Right lung (tissue), 5 donors: Measurements from ENCODE around the gene HECW1. TPM values are rescaled to one million over a fixed set of nuclear protein-coding genes. Genes with fewer than 3 reads are reported as not detected.

Source experiments
- DNase-seq, 2 donors: peaks; one replicate each; pipeline ENCODE4 v3.0.0-alpha.2; 2013
- polyA plus RNA-seq, 5 donors: library from polyadenylated mRNA; unstranded; fragments of 120-200 nt; gene quantifications; one replicate each; pipeline versions ENCODE4 v1.2.1 to v1.2.3, GENCODE V29; 2013; ENCODE audit warnings: inconsistent platforms in 1 of 5, low replicate concordance in 1 of 5; ENCODE audit not compliant: insufficient read length in 5 of 5, insufficient read depth in 1 of 5

HECW1 gene
- polyA plus RNA-seq, 5 donors, result 1.9 to 3.6 (median 3.4) TPM

DNA sequence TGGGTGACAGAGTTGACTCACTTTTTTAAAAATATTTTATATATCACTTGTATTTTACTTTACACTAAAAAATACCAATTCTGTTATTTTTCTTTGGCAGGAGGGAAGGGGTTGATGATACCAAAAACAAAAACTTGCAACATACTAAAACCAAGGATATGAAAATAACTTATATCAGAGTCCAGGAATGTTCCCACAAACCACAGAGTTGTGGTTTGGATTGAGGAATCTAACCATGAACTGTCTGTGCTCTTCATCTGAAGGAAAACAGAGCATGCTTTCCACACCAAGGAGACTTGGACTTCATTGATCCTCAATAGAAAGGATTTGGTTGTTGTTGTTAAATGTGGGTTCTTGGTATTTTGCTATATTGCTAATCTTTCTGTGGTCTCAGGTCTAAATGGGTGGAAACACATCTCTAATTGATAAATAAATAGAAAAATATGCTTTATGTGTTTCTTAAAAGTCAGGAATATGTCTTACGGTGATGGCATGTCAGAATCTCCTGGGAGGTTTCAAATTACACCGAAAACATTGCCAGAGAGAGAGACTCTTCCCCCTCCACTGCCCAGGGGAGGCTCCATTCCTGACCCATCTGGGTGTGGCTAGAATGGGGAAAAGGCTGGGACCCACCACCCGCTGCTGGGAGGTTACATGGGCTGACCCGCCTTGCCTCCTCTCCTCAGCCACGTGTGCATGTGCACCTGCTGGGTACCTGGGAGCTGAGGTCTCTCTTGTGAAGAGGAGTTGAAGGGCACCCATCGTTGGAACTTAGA, 423.6 kb downstream of the HECW1 start:
- DNase-seq, result no peak

- no peak for DNase-seq
Observed at GRCh38 chr7:43536773-43537172, 424.3 kb downstream of the HECW1 start.

DNA sequence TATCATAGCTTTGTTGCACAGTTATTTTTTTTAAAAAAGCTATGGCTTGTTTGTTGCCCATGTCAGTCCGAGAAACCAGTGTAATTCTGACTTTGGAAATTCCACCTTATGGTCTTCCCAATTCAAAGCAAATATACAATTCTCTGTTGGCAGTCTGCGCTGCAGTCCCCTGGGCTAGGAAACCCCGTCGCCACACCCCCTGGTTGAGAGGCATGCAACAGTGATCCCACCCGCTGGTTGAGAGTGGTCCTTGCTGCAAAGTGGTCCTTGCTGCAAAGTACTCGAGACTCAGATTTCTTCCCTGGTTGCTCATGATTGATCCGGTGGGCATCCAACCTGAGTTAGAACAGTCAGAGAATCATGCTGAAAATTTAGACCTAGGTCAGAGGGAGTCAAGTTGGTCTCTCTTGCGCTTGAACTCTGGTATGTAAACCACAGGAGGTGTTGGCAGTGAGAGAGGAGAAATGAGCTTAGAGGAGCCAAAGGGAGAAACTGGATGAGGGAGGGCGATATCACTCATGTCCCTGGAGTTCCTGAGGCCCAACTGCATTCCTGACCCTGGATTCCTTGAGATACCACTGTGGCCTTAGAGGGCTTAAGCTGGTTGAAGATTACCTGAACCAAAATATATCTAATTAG, 425.4 kb downstream of the HECW1 start:
- no peak for DNase-seq

GRCh38 chr7:43538404-43538771, 425.9 kb downstream of the HECW1 start:
- no peak for DNase-seq

GRCh38 chr7:43540471-43540870, 428.0 kb downstream of the HECW1 start:
- no peak for DNase-seq

- no peak for DNase-seq
Observed at GRCh38 chr7:43542716-43543115, 430.3 kb downstream of the HECW1 start.

DNA sequence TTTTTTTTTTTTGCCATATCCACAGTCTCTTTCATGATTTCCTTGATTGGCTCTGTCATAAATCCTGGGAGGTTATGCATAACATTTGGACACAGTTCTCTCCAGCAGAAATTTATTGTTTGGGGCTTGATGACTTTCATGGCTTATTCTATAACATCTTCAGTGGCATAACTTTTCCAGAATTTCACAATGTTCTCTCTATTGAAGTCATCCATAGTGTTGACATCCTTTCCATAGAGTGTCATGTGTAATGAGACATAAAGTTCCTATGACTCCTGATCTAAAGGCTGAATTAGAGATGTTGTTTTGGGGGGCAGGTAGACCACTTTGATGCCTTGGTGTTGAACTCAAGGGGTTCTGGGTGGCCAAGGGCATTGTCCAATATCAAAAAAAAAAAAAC, 433.8 kb downstream of the HECW1 start:
- DNase-seq, result no peak

GRCh38 chr7:43550427-43550826, 438.0 kb downstream of the HECW1 start:
- DNase-seq, result no peak

DNA sequence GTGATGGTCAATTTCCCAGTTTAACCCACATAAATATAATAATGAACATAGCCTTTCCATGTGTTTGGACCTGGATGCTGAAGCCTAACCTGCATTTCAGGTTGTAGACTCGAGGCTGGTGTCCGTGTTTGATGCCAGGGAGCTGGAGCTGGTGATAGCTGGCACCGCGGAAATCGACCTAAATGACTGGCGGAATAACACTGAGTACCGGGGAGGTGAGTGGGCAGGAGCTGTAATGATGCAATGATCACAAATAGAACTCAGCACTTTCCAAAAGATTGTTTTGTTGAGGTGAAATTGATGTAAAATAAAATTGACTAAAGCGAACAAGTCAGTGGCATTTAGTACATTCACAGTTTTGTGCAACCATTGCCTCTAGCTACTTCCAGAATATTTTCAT, 439.7 kb downstream of the HECW1 start:
- DNase-seq, result no peak

- DNase-seq, result peak in 1 of 2 donors; percentile 31
Observed at GRCh38 chr7:43553999-43554398, 441.6 kb downstream of the HECW1 start.

DNA sequence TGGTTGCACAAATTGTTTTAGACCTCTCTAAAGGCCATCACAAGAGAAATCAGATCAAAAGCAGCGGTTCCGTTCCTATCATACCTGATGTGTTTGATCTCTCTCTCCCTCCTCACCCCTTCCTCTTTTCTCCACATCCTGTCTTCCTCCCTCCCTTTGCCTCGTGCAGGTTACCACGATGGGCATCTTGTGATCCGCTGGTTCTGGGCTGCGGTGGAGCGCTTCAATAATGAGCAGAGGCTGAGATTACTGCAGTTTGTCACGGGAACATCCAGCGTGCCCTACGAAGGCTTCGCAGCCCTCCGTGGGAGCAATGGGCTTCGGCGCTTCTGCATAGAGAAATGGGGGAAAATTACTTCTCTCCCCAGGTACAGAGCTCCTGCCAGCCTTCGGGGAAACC, 442.0 kb downstream of the HECW1 start:
- no peak for DNase-seq

DNA sequence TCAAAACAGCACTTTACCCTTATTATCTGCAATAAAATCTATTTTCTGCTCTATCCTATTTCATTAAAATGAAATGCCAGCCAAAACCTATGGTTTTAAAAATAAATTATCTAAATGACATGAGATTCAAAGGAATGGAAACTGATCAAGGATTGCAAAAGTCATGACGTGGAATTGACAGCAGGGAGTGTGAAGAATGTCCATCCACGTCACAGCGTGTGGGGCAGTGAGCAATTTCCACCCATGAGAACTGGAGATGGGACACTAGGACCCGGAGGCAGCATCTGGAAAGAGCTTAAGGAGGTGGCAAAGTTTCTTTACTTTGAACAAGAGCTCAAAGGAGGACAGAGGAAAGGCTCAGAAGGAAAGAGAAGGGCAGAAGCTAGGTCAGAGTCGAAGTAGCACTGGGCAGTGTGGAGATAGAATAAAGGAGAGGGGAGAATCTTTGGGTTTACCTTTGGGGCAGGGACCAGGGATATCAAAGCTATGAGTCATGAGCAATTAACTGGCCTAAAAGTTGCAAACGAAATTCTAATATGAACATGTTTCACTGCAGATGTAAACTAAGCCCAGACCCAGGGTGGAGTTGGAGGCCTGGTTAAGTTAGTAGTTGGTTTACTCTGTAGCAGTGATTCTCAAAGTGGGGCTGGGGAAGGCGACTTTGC, 445.5 kb downstream of the HECW1 start:
- no peak for DNase-seq

GRCh38 chr7:43559171-43559945, 446.9 kb downstream of the HECW1 start:
- no peak for DNase-seq

DNA sequence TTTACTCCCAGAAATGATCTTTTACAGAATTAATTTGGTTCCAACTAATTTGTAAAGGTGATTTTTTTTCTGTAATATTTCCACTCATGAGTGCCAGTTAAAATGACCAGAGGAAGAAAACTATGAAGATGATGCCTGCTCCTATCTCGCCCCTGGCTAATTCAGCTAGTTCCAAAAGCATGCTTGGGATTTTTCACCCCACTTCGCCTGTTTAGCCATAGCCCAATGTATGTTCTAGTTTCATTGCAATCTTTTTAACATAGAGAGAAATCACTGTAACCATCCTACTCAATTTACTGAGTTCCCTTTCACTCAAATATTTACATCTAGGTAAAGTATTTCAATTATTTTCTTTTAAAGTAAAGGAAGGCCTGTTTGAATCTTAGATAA, 447.5 kb downstream of the HECW1 start:
- no peak for DNase-seq

GRCh38 chr7:43560742-43561330, 448.4 kb downstream of the HECW1 start:
- no peak for DNase-seq

- no peak for DNase-seq
Observed at GRCh38 chr7:43562383-43562782, 449.9 kb downstream of the HECW1 start.

- no peak for DNase-seq
Observed at GRCh38 chr7:43565786-43566185, 453.3 kb downstream of the HECW1 start.

DNA sequence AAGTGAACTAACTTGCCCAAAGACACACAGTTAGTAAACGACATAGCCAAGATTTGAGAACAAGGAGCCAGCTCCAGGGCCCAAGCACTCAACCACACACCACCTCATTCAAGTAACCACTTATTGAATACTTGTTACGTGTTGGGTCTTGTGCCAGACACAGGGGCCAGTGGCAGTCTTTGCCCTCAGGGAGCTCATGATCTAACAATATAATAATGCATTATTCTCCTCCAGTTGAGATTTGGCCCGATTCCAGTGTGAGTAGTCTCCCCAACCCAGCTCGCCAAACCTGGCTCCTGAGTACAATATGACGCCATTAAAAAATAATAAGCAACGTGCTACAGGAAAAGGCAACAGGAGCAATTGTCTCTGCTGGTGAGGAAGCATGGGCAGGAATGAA, 456.1 kb downstream of the HECW1 start:
- no peak for DNase-seq

DNA sequence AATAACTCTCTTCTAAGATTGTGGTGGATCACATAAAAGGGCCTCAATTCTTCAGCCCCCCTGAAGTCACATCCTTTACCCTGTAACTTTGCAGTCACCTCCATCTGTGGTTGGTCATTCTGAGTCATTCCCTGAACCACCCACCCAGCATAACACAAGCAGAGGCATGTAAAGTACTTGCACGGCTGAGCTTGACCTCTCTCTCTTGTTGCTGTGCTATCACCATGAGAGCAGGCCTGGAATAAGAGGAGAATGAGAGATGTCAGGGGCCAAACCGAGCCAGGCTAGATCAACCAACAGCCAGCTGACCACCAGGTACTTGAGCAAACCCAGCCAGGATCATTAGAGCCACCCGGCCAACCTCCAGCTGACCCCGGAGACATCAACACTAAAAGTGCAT, 457.0 kb downstream of the HECW1 start:
- no peak for DNase-seq

- no peak for DNase-seq
Observed at GRCh38 chr7:43570688-43571365, 458.4 kb downstream of the HECW1 start.

DNA sequence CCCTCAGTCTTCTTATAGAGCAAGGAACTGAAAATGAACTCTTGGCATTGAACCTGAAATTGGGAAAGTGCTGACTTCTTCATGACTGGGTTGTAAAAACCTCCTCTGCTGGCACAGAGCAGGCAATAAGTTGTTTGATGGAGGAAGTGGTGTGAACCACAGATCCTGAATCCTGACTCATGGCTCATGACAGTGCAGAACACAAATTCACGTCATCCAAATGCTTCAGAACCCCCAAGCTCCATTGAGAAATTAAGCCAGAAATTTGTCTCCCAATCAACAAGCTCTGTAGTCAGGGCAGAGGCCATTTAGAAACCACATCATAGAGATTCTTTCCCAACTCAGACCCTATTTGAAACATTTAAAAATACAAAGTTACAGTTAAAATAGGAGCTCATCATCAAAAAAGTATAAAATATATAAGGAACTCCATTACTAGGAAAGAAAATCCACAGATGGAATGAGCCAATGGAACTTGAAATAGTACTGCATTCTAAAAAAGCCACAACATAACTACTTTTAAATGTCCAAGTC, 460.1 kb downstream of the HECW1 start:
- DNase-seq, result no peak
